ENCODE measurements around the gene RBPMS2.

- TF ChIP-seq CTCF (IDR thresholded peaks at IDR 0.05) (no peak), POLR2A (IDR thresholded peaks at IDR 0.05) (no peak), EP300 (IDR thresholded peaks at IDR 0.05) (no peak)
Observed at GRCh38 chr15:64705006-64705405, 70.4 kb downstream of the RBPMS2 start.
